GM19043 (cell line): ENCODE data around the gene SUMO2.
"Not testable (repeated sequence)": the region's sequence is repeated elsewhere in the genome, so short reads cannot be mapped to it uniquely, and the experiment has no call there.

Experiments
- ATAC-seq: cut with Tn5 transposase; IDR thresholded peaks from one replicate; pipeline ENCODE4 v1.9.1; 2021; ENCODE audit warnings: low read depth; ENCODE audit not compliant: unreplicated experiment

Gene SUMO2

DNA sequence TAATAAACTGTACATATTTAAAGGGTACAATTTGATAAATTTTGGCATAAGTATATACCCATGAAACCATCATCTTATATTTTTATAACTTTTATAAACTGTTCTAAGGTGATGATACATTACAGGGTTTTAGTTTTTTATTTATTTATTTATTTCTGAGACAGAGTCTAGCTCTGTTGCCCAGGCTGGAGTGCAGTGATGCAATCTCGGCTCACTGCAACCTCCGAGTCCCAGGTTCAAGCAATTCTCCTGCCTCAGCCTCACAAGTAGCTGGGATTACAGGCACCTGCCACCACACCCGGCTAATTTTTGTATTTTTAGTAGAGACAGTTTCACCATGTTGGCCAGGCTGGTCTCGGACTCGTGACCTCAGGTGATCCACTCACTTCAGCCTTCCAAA, 54.8 kb downstream of the SUMO2 start:
- ATAC-seq, result not testable (repeated sequence)

DNA sequence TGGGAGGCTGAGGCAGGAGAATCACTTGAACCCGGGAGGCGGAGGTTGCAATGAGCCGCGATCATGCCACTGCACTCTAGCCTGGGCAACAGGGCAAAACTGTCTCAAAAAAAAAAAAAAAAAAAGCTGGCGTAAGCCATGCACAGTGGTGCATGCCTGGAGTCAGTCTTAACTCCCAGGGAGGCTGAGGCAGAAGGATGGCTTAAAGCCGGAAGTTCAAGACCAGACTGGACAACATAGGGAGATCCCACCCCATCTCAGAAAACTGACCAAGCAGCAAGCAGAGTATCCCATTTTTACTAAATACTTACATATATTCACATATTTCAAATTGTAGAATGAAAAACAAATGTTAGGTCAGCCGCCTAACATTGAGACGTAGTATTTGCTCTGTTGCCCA, 55.8 kb downstream of the SUMO2 start:
- no peak for ATAC-seq

DNA sequence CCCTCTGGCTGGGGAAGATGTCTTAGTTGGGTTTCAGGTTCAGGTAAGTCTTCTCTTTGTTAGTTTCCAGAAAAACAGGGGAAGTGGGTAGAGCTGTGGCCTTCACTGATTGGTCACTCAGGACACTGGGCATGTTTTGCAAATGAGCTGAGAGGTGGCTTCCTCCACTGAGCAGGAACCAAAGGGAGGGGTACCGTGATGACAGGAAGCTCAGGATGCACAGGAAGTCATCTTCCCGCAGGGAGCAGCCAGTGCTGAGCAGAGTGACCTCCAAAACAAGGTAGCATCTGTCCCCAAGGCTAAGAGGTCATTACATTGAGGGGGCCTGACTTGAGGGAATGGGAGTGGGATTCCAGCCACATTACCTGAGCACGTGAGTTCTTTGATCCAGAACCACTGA, 56.8 kb downstream of the SUMO2 start:
- ATAC-seq, result no peak

DNA sequence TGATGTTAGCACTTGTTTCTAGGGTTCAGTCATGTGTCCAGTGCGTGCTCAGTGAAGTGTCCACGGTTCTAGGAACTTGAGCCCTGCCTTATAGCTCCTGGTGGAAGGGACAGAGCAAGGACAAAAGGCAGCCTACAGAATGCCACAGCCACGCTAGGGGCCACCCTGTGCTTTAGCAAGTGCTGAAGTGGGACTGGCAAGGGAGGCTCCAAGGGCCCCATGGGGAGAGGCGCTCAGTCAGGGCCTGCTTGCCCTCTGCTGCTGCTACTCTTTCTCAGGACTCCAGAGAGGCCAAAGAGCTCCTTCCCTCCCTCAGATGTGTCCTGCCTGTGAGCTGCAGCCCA, 58.0 kb downstream of the SUMO2 start:
- ATAC-seq, result no peak

DNA sequence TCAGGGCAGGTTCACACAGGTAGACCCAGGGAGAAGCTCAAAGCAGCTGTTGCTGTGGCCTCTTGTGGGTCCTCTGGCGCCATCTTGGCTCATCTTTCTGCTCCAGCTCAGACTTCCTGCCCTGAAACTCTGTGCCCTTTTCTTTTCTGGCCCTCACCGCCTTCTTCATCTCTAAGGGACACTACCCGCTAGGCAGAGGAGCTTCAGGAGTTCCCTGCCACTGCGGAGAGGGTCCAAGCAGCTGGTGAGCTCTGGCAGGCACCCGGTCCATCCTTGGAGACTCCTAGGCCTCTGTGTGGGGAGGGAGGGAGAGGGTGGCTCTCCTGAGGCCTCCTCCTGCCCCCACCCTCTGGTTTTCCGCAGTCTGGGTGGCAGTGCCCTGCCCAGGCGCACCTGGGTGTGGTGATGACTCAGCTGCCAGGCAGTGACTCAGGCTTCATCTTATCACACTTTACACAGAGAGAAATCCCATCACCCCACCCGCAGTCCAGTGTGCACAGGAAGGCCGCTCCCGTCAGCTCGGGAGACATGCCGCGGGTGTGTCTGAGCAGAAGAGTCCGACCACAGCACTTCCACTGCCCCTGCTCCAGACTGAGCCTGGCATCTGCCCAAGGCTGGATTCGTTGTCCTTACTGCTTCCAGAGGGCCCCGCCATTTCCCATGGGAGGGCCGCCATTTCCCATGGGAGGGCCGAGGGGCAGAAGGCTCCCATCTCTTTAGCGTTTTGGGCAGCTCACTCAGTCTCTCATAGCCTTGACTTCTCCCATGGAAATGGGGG, 58.5 kb downstream of the SUMO2 start:
- no peak for ATAC-seq

DNA sequence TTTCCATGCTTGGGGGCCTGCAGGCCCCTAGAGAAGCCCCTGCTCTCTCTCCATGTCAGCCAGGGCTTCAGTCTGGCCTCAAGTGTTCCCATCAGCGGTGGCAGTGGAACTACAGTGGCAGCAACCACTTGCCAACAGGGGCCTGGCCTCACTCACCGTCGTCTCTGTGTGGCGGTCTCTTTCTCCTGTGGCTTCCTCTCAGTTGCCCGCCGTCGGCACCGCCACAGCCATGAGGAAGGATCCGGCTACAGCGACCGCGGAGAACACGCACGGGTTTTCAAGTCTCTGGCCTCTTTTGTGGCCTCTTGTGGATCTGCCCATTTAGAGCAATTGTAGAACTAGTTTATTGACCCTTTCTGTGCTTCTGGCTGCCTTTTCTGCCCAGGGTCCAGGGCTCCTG, 64.5 kb downstream of the SUMO2 start:
- no peak for ATAC-seq

DNA sequence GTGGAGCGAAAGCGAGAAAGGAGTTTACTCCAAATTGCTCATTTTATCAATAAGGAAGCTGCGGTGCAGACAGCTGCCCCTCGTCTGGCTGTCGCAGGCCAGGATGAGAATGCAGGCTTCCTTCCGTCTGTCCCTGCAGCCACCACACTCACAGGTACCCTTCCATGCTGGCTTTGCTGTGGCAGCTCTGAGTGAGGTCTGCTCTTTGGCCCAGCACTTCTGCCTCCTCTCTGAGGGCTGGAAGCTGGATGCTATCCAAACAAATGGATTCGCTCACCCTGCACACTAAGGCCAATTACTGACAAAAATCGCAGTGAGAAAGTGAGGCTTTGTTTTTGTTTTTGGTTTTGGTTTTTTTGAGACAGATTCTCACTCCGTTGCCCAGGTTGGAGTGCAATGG, 66.0 kb downstream of the SUMO2 start:
- ATAC-seq, result no peak
